Stimulated activated CD8-positive, alpha-beta memory T cell treated with anti-CD3 and anti-CD28 coated beads, Interleukin-15, amount 100 ng/mL, for 24 hours (primary cell): ENCODE results near the gene UBAP2.
A peak's percentile ranks its signal among the peaks of the same experiment; 100 is the strongest.

ENCODE experiments used
- DNase-seq: peaks from one replicate; pipeline ENCODE4 v3.0.0-alpha.2; 2020; ENCODE audit warnings: low read depth

UBAP2 gene

GRCh38 chr9:34048727-34049629 is at the start of gene UBAP2:
TSS of gene UBAP2 (minus strand) at chr9:34048887. CDS start at chr9:34017148, 31,739 bp downstream.
- DNase-seq = peak; percentile 96

- DNase-seq = no peak
Measured at GRCh38 chr9:34098307-34098706, 49.6 kb upstream of the UBAP2 start.

- no peak for DNase-seq
Measured at GRCh38 chr9:34097865-34098264, 49.2 kb upstream of the UBAP2 start.

GRCh38 chr9:34096751-34097150 is 48.1 kb upstream of the UBAP2 start:
- no peak for DNase-seq

- DNase-seq = no peak
Measured at GRCh38 chr9:34093578-34093977, 44.9 kb upstream of the UBAP2 start.

GRCh38 chr9:34089311-34089710 is 40.6 kb upstream of the UBAP2 start:
- no peak for DNase-seq

GRCh38 chr9:34087370-34087769 is 38.7 kb upstream of the UBAP2 start:
- no peak for DNase-seq

GRCh38 chr9:34086864-34087263 is 38.2 kb upstream of the UBAP2 start:
- DNase-seq = no peak

GRCh38 chr9:34085581-34086500 is 37.2 kb upstream of the UBAP2 start:
- DNase-seq = no peak

GRCh38 chr9:34084562-34084961 is 35.9 kb upstream of the UBAP2 start:
- DNase-seq = no peak

GRCh38 chr9:34079181-34079580 is 30.5 kb upstream of the UBAP2 start:
- DNase-seq = no peak

GRCh38 chr9:34072868-34073590 is 24.3 kb upstream of the UBAP2 start:
- DNase-seq = no peak

- no peak for DNase-seq
Measured at GRCh38 chr9:34072410-34072809, 23.7 kb upstream of the UBAP2 start.

- no peak for DNase-seq
Measured at GRCh38 chr9:34070606-34071324, 22.1 kb upstream of the UBAP2 start.

GRCh38 chr9:34069831-34070230 is 21.1 kb upstream of the UBAP2 start:
- no peak for DNase-seq

GRCh38 chr9:34065541-34065940 is 16.9 kb upstream of the UBAP2 start:
- DNase-seq = no peak

GRCh38 chr9:34059954-34060353 is 11.3 kb upstream of the UBAP2 start:
- no peak for DNase-seq

GRCh38 chr9:34059281-34059680 is 10.6 kb upstream of the UBAP2 start:
- no peak for DNase-seq

GRCh38 chr9:34049630-34050384 is 1.1 kb upstream of the UBAP2 start:
- DNase-seq = no peak

GRCh38 chr9:34047864-34048726 is 592 bp downstream of the UBAP2 start:
- peak; percentile 29 for DNase-seq
